Tibial nerve (tissue), 4 donors: ENCODE data around the gene LARP1. TPM values are rescaled to one million over a fixed set of nuclear protein-coding genes. Genes with fewer than 3 reads are reported as not detected.
"Not testable (repeated sequence)": the region's sequence is repeated elsewhere in the genome, so short reads cannot be mapped to it uniquely, and the experiment has no call there.

Experiments
- DNase-seq, 2 donors: peaks; one replicate each; pipeline ENCODE4 v3.0.0-alpha.2; 2019; ENCODE audit warnings: low spot score in 2 of 2
- H3K27ac ChIP-seq, 4 donors: fragments of 200-600 bp; sonication (generic) in 3 of 4; one replicate each; pipeline ENCODE4 v1.5.1; 2017 to 2019; ENCODE audit warnings: mild to moderate bottlenecking in 1 of 4
- H3K27me3 ChIP-seq, 2 donors: fragments of 200-600 bp; sonication (generic) in 1 of 2; one replicate each; pipeline versions ENCODE4 v1.5.1 to v1.6.0; 2017 to 2019
- H3K36me3 ChIP-seq, 3 donors: fragments of 200-600 bp; sonication (generic); one replicate each; pipeline ENCODE4 v1.5.1; 2018 to 2019
- H3K4me1 ChIP-seq, 4 donors: fragments of 200-600 bp; sonication (generic) in 3 of 4; one replicate each; pipeline ENCODE4 v1.5.1; 2017 to 2019
- H3K4me3 ChIP-seq, 4 donors: fragments of 200-600 bp; sonication (generic) in 3 of 4; one replicate each; pipeline ENCODE4 v1.5.1; 2017 to 2019; ENCODE audit warnings: mild to moderate bottlenecking in 1 of 4, moderate library complexity in 1 of 4
- H3K9me3 ChIP-seq, 4 donors: fragments of 200-600 bp; sonication (generic) in 3 of 4; one replicate each; pipeline ENCODE4 v1.5.1; 2017 to 2019
- EP300 ChIP-seq, 2 donors: sonication (generic); formaldehyde crosslinking; IDR thresholded peaks; one replicate each; pipeline ENCODE4 v1.6.1; 2017; ENCODE audit warnings: antibody characterized with exemption in 2 of 2, mild to moderate bottlenecking in 1 of 2
- POLR2A ChIP-seq, 2 donors: fragments of 450-650 bp; IDR thresholded peaks; one replicate each; pipeline ENCODE4 v1.6.1; 2017; ENCODE audit warnings: antibody characterized with exemption in 2 of 2, mild to moderate bottlenecking in 2 of 2, moderate library complexity in 2 of 2
- WGBS, 2 donors: methylation state at CpG; one replicate each; pipeline ENCODE4 v1.1.5; 2018; 5-methylcytosine and 5-hydroxymethylcytosine counted together
- total RNA-seq, 4 donors: library from RNA; depleted of rRNA; stranded (reverse); fragments of >200 nt; gene quantifications; one replicate each; pipeline ENCODE4 v1.1.0, GENCODE V29; 2016
- TF ChIP-seq, protein P1 (sequence below), 5 experiments: fragments of 200-600 bp in 3 of 5; fragments of 450-650 bp in 2 of 5; sonication (generic) in 3 of 5; IDR thresholded peaks; one replicate each; pipeline ENCODE4 v1.5.1; 2016 to 2019; ENCODE audit warnings: antibody characterized with exemption in 5 of 5, mild to moderate bottlenecking in 3 of 5, moderate library complexity in 2 of 5

LARP1 gene
- total RNA-seq, 4 donors from 2014 or later, result 114 to 166 (median 144) TPM

DNA sequence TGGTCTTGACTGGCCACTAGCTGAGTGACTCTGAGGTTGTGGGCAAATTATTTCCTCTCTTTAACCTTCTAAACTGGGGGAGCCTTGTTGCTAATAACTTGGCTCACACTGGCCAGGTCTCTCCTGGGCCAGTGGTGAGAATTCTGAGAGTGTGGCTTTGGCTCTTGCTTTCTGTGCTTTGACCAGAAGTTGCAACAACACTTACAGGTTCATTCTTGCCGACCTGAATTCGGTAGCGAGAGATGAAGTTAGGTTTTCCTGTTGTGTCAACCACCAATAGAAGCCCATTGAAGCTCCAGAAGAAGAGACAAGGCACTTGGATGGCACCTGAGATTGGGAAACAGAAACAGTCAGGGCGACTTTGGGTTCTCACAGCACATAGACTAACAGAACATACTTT lies 75.4 kb downstream of the LARP1 start:
- peaks cover 0 to 80% (median 5%) of the 10 kb centered on the region in 3 donors for H3K36me3 ChIP-seq
- H3K9me3 ChIP-seq, result no peaks in the 10 kb centered on the region
- TF ChIP-seq EP300 (IDR thresholded peaks at IDR 0.05) (no peak), POLR2A (IDR thresholded peaks at IDR 0.05) (no peak)
- TF ChIP-seq, protein P1, sequence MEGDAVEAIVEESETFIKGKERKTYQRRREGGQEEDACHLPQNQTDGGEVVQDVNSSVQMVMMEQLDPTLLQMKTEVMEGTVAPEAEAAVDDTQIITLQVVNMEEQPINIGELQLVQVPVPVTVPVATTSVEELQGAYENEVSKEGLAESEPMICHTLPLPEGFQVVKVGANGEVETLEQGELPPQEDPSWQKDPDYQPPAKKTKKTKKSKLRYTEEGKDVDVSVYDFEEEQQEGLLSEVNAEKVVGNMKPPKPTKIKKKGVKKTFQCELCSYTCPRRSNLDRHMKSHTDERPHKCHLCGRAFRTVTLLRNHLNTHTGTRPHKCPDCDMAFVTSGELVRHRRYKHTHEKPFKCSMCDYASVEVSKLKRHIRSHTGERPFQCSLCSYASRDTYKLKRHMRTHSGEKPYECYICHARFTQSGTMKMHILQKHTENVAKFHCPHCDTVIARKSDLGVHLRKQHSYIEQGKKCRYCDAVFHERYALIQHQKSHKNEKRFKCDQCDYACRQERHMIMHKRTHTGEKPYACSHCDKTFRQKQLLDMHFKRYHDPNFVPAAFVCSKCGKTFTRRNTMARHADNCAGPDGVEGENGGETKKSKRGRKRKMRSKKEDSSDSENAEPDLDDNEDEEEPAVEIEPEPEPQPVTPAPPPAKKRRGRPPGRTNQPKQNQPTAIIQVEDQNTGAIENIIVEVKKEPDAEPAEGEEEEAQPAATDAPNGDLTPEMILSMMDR (IDR thresholded peaks at IDR 0.05), result no peak
- 89 to 95% methylated on average over 4 of the region's 4 CpGs for WGBS, 2 donors
- H3K27ac ChIP-seq, result peak overlapping the region in 2 of 4 donors; percentile 25 to 38
- DNase-seq, result no peak
- H3K27me3 ChIP-seq, result no peaks in the 10 kb centered on the region
- H3K4me1 ChIP-seq, result peaks cover 0 to 16% (median 10%) of the 10 kb centered on the region in 4 donors
- H3K4me3 ChIP-seq, result no peak overlapping the region

GRCh38 chr5:154831451-154831850 lies 76.3 kb downstream of the LARP1 start:
- H3K27ac ChIP-seq, result no peak overlapping the region

DNA sequence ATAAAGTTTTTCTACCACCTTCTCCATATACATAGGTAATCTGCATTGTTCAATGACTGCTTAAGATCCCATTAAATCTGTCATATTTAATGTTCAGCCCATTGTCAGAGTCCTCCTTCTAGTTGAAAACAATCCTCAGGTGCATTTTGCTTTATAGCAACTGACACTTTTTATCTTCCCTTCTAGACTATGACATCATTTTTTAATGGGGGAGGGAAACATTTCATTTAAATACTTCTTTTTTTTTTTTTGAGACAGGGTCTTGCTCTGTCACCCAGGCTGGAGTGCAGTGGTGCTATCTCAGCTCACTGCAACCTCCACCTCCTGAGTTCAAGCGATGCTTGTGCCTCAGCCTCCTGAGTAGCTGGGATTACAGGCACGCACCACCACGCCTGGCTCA lies 77.6 kb downstream of the LARP1 start:
- whole genome bisulfite sequencing, 2 donors, result 95 to 98% methylated on average over 3 of the region's 3 CpGs
- not testable (repeated sequence) for H3K27ac ChIP-seq, H3K4me3 ChIP-seq, H3K9me3 ChIP-seq, H3K27me3 ChIP-seq, DNase-seq
- Histone ChIP-seq H3K4me1 (peaks cover 0 to 29% (median 12%) of the 10 kb centered on the region in 4 donors), H3K36me3 (peaks cover 0 to 77% (median 5%) of the 10 kb centered on the region in 3 donors)

More at GRCh38 chr5:154831451-154831850, 76.3 kb downstream of the LARP1 start:
- H3K36me3 ChIP-seq, result peaks cover 0 to 77% (median 5%) of the 10 kb centered on the region in 3 donors
- 87 to 91% methylated on average over 7 of the region's 7 CpGs for WGBS, 2 donors
- peaks cover 0 to 25% (median 12%) of the 10 kb centered on the region in 4 donors for H3K4me1 ChIP-seq
- DNase-seq, result no peak
- no peaks in the 10 kb centered on the region for H3K27me3 ChIP-seq
- no peak overlapping the region for H3K4me3 ChIP-seq
- no peaks in the 10 kb centered on the region for H3K9me3 ChIP-seq
- TF ChIP-seq EP300 (IDR thresholded peaks at IDR 0.05) (no peak), POLR2A (IDR thresholded peaks at IDR 0.05) (no peak)
- TF ChIP-seq, protein P1 (IDR thresholded peaks at IDR 0.05), result no peak

GRCh38 chr5:154834053-154834452 lies 78.9 kb downstream of the LARP1 start:
- Histone ChIP-seq H3K36me3 (peaks cover 0 to 76% (median 5%) of the 10 kb centered on the region in 3 donors), H3K4me1 (peaks cover 0 to 29% (median 12%) of the 10 kb centered on the region in 4 donors), H3K9me3 (no peaks in the 10 kb centered on the region), H3K27ac (peak overlapping the region in 1 of 4 donors; percentile 79), H3K27me3 (no peaks in the 10 kb centered on the region), H3K4me3 (no peak overlapping the region)
- 94 to 95% methylated on average over 1 of the region's 1 CpG for WGBS, 2 donors
- TF ChIP-seq, protein P1 (IDR thresholded peaks at IDR 0.05), result no peak
- TF ChIP-seq POLR2A (IDR thresholded peaks at IDR 0.05) (no peak), EP300 (IDR thresholded peaks at IDR 0.05) (no peak)
- DNase-seq, result no peak

DNA sequence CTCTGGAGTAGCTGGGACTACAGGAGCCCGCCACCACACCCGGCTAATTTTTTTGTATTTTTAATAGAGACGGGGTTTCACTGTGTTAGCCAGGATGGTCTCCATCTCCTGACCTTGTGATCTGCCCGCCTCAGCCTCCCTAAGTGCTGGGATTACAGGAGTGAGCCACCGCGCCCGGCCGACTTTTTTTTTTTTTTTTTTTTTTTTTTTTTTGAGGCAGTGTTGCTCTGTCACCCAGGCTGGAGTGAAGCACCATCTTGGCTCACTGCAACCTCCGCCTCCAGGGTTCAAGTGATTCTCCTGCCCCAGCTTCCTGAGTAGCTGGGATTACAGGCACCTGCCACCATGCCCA lies 80.5 kb downstream of the LARP1 start:
- peaks cover 0 to 32% (median 12%) of the 10 kb centered on the region in 4 donors for H3K4me1 ChIP-seq
- 61 to 62% methylated on average over 9 of the region's 9 CpGs for WGBS, 2 donors
- peak overlapping the region in 3 of 4 donors; percentile 68 to 79 (median 79) for H3K27ac ChIP-seq
- not testable (repeated sequence) for DNase-seq, H3K4me3 ChIP-seq, H3K27me3 ChIP-seq, H3K9me3 ChIP-seq
- H3K36me3 ChIP-seq, result peaks cover 0 to 59% (median 0%) of the 10 kb centered on the region in 3 donors

GRCh38 chr5:154836225-154836624 lies 81.0 kb downstream of the LARP1 start:
- H3K27ac ChIP-seq, result peak overlapping the region in 3 of 4 donors; percentile 68 to 79 (median 79)

More at GRCh38 chr5:154836225-154836624, 81.0 kb downstream of the LARP1 start:
- TF ChIP-seq, protein P1 (IDR thresholded peaks at IDR 0.05), result no peak
- TF ChIP-seq EP300 (IDR thresholded peaks at IDR 0.05), result no peak
- no peak for TF ChIP-seq POLR2A (IDR thresholded peaks at IDR 0.05)
- H3K36me3 ChIP-seq, result peaks cover 0 to 54% (median 0%) of the 10 kb centered on the region in 3 donors
- H3K4me3 ChIP-seq, result no peak overlapping the region
- WGBS, 2 donors, result 82 to 92% methylated on average over 6 of the region's 6 CpGs
- no peaks in the 10 kb centered on the region for H3K27me3 ChIP-seq
- H3K9me3 ChIP-seq, result no peaks in the 10 kb centered on the region
- DNase-seq, result no peak
- H3K4me1 ChIP-seq, result peaks cover 0 to 37% (median 12%) of the 10 kb centered on the region in 4 donors
